PC-3 (cell line): ENCODE data around the gene CYP2E1.
"Not testable (repeated sequence)": the region's sequence is repeated elsewhere in the genome, so short reads cannot be mapped to it uniquely, and the experiment has no call there.

ENCODE experiments used
- EZH2 ChIP-seq: fragments of 300-600 bp; sonication (generic); IDR thresholded peaks from one replicate; pipeline ENCODE4 v1.6.1; 2017; ENCODE audit warnings: antibody characterized with exemption, mild to moderate bottlenecking, low read length; ENCODE audit not compliant: unreplicated experiment
- EZH2phosphoT487 ChIP-seq: fragments of 300-600 bp; sonication (generic); IDR thresholded peaks from 2 replicates; pipeline ENCODE4 v1.6.1; 2018; ENCODE audit warnings: mild to moderate bottlenecking, antibody characterized with exemption, low read length, borderline replicate concordance
- TF ChIP-seq, protein P1 (sequence below): fragments of 300-600 bp; sonication (generic); conservative IDR thresholded peaks from 2 replicates; pipeline ENCODE4 v1.5.1; 2017; ENCODE audit warnings: antibody characterized with exemption, low read depth, mild to moderate bottlenecking, low read length

DNA sequence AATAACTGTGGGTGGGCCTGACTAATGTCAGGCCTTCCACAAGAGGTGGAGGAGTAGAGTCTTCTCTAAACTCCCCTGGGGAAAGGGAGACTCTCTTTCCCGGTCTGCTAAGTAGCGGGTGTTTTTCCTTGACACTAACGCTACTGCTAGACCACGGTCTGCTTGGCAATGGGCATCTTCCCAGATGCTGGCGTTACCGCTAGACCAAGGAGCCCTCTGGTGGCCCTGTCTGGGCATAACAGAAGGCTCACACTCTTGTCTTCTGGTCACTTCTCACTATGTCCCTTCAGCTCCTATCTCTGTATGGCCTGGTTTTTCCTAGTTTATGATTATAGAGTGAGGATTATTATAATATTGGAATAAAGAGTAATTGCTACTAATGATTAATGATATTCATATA is 29.8 kb upstream of the CYP2E1 start:
- TF ChIP-seq, protein P1, sequence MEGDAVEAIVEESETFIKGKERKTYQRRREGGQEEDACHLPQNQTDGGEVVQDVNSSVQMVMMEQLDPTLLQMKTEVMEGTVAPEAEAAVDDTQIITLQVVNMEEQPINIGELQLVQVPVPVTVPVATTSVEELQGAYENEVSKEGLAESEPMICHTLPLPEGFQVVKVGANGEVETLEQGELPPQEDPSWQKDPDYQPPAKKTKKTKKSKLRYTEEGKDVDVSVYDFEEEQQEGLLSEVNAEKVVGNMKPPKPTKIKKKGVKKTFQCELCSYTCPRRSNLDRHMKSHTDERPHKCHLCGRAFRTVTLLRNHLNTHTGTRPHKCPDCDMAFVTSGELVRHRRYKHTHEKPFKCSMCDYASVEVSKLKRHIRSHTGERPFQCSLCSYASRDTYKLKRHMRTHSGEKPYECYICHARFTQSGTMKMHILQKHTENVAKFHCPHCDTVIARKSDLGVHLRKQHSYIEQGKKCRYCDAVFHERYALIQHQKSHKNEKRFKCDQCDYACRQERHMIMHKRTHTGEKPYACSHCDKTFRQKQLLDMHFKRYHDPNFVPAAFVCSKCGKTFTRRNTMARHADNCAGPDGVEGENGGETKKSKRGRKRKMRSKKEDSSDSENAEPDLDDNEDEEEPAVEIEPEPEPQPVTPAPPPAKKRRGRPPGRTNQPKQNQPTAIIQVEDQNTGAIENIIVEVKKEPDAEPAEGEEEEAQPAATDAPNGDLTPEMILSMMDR = not testable (repeated sequence)
- TF ChIP-seq EZH2, EZH2phosphoT487: not testable (repeated sequence)
